GM10266 (cell line): ENCODE data around the gene HES6.

Source experiments
- DNase-seq: peaks from one replicate; pipeline ENCODE4 v3.0.0; 2012; ENCODE audit errors: extremely low spot score
- TF ChIP-seq, protein P1 (sequence below): IDR thresholded peaks from 2 replicates; pipeline ENCODE4 v1.5.1; 2012; ENCODE audit warnings: mild to moderate bottlenecking, low read depth; ENCODE audit not compliant: control insufficient read depth, insufficient read depth; ENCODE audit errors: missing control alignments

The HES6 gene, protein sequence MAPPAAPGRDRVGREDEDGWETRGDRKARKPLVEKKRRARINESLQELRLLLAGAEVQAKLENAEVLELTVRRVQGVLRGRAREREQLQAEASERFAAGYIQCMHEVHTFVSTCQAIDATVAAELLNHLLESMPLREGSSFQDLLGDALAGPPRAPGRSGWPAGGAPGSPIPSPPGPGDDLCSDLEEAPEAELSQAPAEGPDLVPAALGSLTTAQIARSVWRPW

DNA sequence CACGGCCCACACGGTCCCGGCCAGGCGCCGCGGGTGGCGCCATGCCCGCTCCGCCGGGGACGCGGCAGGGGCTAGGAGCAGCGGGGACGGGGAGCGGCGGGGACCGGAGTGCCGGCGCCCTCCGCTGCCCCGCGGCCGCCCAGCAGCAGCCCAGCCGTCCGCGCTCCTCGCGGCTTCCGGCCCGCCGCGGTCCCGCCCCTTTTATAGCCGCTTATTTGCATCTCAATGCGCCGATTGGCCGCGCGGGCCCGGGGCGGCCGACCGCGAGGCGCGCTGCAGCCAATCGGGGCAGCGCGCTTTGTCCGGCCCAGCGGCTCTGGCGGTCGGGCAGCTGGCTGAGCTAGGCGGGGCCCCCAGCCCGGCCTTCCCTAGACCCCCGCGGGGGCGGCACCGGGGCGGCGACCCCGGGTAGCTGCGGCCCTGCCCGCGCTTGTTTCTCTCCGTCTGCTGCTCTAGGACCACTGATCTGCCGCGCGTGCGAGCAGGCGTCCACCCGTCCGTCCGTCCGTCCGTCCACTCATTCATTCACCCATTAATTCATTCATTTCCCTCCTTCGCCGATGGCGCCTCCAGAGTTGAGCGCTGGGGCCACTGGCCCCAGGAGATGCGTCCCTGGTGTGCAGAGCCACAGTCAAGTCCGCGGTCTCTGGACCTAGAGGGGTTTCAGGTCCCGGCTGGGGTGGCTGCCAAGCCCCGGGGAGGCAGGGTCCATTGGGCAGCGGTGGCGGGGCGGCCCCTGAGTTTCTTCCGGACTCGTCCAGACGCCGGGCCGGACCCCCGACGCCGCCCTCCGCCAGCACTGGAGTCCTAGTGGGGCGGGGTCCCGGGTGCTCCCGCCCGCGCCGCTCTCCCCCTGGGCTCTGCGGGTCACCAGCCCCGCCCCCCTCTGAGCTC, at the start of gene HES6:
HES6 (minus strand) TSS at position 176 of the 894 bp plus-strand sequence; CDS start at position 43, 133 bp downstream.
- peak; percentile 98 for DNase-seq
- TF ChIP-seq, protein P1, sequence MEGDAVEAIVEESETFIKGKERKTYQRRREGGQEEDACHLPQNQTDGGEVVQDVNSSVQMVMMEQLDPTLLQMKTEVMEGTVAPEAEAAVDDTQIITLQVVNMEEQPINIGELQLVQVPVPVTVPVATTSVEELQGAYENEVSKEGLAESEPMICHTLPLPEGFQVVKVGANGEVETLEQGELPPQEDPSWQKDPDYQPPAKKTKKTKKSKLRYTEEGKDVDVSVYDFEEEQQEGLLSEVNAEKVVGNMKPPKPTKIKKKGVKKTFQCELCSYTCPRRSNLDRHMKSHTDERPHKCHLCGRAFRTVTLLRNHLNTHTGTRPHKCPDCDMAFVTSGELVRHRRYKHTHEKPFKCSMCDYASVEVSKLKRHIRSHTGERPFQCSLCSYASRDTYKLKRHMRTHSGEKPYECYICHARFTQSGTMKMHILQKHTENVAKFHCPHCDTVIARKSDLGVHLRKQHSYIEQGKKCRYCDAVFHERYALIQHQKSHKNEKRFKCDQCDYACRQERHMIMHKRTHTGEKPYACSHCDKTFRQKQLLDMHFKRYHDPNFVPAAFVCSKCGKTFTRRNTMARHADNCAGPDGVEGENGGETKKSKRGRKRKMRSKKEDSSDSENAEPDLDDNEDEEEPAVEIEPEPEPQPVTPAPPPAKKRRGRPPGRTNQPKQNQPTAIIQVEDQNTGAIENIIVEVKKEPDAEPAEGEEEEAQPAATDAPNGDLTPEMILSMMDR = no peak

DNA sequence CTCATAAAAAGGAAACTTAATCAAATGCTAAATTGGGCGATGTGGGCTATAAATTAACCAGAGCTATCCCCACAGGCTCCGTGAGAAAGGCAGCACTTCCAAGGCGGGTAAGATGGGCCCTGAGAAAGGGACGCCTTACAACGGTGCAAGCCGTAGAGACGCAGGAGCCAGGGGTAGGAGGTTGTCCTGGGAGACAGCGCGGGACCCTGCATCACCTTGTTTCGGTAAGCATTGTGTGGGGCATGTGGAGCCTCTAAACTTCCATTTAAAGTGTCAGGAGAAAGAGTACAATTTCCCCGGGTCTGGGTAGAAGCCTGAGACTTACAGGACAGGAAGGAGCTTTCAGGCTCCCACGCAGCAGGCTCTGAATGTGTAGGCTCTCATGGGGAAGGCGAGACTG, 49.7 kb upstream of the HES6 start:
- DNase-seq = no peak
- TF ChIP-seq, protein P1 = no peak

DNA sequence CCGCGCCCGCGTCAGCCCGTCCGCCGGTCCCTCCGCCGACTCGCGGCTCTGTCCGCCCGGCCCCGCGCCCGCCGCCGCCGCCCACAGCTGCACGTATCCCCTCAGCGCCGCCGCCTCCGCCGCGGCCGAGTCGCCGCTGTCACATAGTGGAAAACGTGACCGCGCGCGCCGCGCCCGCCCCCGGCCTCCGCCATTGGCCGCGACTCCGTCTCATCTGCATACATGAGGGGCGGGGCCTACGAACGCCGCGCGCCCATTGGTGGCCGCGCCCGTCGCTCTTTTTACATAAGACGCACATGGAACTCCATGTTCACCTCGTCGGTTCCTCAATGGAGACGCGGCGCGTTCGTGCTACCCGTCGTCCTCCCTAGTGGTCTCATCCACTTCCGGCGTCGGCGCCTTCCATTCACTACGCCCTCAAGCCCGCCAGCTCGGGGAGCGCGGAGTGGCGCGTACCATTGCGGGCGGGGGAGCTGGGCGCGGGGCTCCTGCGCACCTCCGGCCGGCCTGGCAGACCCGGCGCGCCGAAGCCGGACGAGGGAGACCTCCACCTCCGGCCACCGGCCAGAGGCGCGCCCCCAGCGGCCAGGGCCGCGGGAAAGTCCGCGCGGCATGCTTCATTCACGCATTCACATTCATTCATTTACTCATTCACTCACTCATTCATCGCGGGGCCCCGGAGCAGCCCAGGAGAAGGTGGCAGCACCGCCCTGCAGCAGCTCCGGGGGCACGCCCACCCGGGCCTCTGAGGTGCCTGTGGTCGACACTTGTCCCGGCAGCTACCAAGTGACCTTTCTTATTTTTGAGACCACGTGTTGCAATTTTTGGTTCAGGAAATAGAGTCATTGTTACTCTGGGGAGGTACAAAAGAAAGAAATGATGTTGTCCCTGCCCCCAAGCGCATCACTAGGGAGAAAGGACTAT, 49.1 kb upstream of the HES6 start:
- TF ChIP-seq, protein P1 = peak; percentile 45
- peak; percentile 99 for DNase-seq

DNA sequence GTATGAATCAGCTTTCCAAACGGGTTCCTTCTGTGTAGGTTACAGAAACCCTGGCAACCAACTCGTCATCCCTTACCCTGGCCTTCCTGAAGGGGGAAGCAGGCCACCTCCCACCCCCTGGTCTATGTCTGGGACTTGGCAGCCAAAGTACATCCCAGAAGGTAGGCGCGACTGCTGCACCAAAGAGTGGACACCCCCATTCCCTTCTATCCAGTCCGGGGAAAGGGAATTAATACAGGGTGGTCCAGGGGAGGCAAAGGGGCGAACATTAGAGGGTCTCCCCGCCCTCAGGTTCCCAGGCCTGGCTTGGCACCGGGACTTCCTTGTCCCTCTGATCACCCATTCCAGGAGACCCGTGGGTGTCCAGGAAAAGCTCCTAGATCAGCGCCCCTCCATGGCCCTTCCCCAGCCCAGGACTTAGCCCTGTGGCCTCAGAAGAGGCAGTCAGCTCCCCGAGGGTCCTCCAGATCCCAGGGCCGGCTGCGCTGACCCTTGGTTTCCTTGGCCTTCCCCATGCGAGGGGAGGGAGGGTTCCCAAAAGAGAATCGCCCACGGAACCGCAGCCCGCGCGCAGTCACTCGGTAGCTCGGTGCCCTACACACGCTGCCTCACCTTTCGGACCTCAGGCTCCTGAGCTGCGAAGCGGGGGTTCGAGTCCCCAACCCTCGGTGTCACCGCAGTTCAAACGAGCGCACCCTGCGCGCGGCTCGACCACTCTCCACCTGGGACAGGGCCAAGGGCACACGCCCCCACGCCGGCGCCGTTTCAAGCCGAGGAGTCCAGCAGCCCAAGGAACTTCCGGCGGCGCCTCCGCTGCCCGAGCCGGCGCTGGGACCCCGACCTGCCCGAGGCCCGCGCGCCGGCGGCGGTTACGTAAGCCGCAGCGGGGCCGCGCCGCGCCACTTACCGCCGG, 48.2 kb upstream of the HES6 start, which contains the start of gene PER2:
PER2 (minus strand) TSS at position 874 of the 913 bp plus-strand sequence. CDS start 10,674 bp downstream, outside the sequence.
- DNase-seq = peak; percentile 53
- TF ChIP-seq, protein P1 = no peak

DNA sequence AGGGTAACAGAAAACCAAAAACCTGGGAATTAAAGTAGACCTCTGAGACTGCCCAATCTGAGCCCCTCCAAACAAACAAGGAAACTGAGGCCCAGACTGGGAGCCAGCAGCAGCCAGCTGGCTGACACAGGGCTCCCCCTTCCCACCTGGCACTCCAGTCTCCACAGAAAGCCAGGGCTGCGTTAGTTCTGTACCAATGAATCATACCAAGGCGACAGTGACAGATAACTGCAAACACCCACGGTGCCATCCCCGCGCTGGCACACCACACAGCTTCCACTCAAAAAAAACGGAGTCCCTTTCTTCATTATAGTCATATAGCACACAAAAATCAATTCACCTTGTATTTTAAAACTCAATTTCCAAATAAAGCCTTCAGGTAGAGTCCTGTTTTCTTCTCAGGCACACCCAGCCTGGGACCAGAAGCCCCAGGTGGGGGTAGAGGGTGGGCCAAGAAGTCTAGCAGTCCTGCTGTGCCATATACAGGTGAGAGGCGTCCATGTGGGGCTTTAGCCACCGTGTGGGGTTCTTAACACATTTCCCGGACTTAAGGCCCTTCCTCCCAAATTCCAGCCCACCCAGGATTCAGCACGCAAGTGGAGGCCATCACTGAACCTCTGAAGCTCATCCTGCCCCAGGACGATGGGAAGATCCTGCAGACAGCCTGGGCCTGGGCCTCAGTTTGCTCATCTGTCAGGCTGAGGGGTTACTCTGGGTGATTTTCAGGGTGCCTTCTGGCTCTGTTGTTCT, 47.3 kb upstream of the HES6 start:
- DNase-seq = no peak
- TF ChIP-seq, protein P1 = no peak
